Keratinocyte (primary cell): ENCODE data around the gene ATAD2B. TPM values are rescaled to one million over a fixed set of nuclear protein-coding genes. Genes with fewer than 3 reads are reported as not detected.

ENCODE experiments used
- DNase-seq: peaks from one replicate; pipeline ENCODE4 v3.0.0-alpha.2; 2011; ENCODE audit warnings: low read depth, missing footprints, low spot score
- FAIRE-seq: peaks from 2 replicates; lab custom pipeline; 2011; peaks lifted over from hg19 to GRCh38; lab: Jason Lieb, UNC
- H2AFZ ChIP-seq: 2 replicates; pipeline ENCODE4 v1.6.0; 2012; ENCODE audit warnings: low read length, control low read depth, inconsistent platforms; ENCODE audit not compliant: control insufficient read depth
- H3K27ac ChIP-seq: 2 replicates; pipeline ENCODE4 v1.5.1; 2011; ENCODE audit warnings: low read length; ENCODE audit not compliant: control insufficient read depth, insufficient read depth
- H3K27me3 ChIP-seq: 3 replicates; pipeline ENCODE4 v1.6.0; 2011; ENCODE audit warnings: low read length; ENCODE audit not compliant: control insufficient read depth, insufficient read depth; ENCODE audit errors: extremely low read depth
- H3K36me3 ChIP-seq, 2 experiments: 2 replicates in 1 of 2; 3 replicates in 1 of 2; pipeline ENCODE4 v1.5.1; 2011; ENCODE audit warnings: low read length in 2 of 2, mild to moderate bottlenecking in 1 of 2; ENCODE audit not compliant: control insufficient read depth in 2 of 2, insufficient read depth in 2 of 2; ENCODE audit errors: extremely low read depth in 1 of 2
- H3K4me1 ChIP-seq: 3 replicates; pipeline ENCODE4 v1.5.1; 2011; ENCODE audit warnings: low read length; ENCODE audit not compliant: control insufficient read depth, insufficient read depth; ENCODE audit errors: extremely low read depth
- H3K4me2 ChIP-seq: 3 replicates; pipeline ENCODE4 v1.6.0; 2011; ENCODE audit warnings: low read depth, low read length; ENCODE audit not compliant: control insufficient read depth, insufficient read depth; ENCODE audit errors: extremely low read depth
- H3K4me3 ChIP-seq, 3 experiments: fragments of 200-600 bp in 1 of 3; sonication (generic) in 1 of 3; 2 replicates in 2 of 3; 3 replicates in 1 of 3; pipeline ENCODE4 v1.5.1; 2011 to 2016; ENCODE audit warnings: low read length in 3 of 3, mild to moderate bottlenecking in 3 of 3, control low read depth in 2 of 3, inconsistent platforms in 1 of 3, low read depth in 1 of 3, mixed read lengths in 1 of 3, mixed run types in 1 of 3, moderate library complexity in 1 of 3; ENCODE audit not compliant: control insufficient read depth in 2 of 3, insufficient read depth in 2 of 3; ENCODE audit errors: extremely low read depth in 1 of 3
- H3K79me2 ChIP-seq: 2 replicates; pipeline ENCODE4 v1.6.0; 2012; ENCODE audit warnings: low read length; ENCODE audit not compliant: control insufficient read depth, insufficient read depth
- H3K9ac ChIP-seq: 3 replicates; pipeline ENCODE4 v1.6.0; 2011; ENCODE audit warnings: low read length; ENCODE audit not compliant: control insufficient read depth, insufficient read depth; ENCODE audit errors: extremely low read depth
- H3K9me1 ChIP-seq: 3 replicates; pipeline ENCODE4 v1.6.0; 2011; ENCODE audit warnings: low read length; ENCODE audit not compliant: control insufficient read depth, insufficient read depth; ENCODE audit errors: extremely low read depth
- H3K9me3 ChIP-seq: 2 replicates; pipeline ENCODE4 v1.5.1; 2012; ENCODE audit warnings: low read depth, low read length; ENCODE audit not compliant: control insufficient read depth
- H4K20me1 ChIP-seq: 3 replicates; pipeline ENCODE4 v1.6.0; 2011; ENCODE audit warnings: low read length; ENCODE audit not compliant: control insufficient read depth, insufficient read depth; ENCODE audit errors: extremely low read depth
- CTCF ChIP-seq, 3 experiments: IDR thresholded peaks in 1 of 3; conservative IDR thresholded peaks in 1 of 3; optimal IDR thresholded peaks in 1 of 3; 2 replicates in 2 of 3; 3 replicates in 1 of 3; pipeline versions ENCODE3 to v1.5.1; 2011; ENCODE audit warnings: low read length in 3 of 3, mild to moderate bottlenecking in 3 of 3, moderate library complexity in 2 of 3, control low read depth in 1 of 3, inconsistent platforms in 1 of 3; ENCODE audit not compliant: insufficient read depth in 2 of 3; ENCODE audit errors: extremely low read depth in 1 of 3
- EZH2 ChIP-seq: IDR thresholded peaks from one replicate; pipeline ENCODE4 v1.6.1; 2012; ENCODE audit warnings: inconsistent platforms, mild to moderate bottlenecking, low read length, moderate library complexity
- dilution Hi-C: fragments of 300-500 bp; cut with MboI; formaldehyde crosslinking; loops from one replicate; pipeline ENCODE4 v1.7.0; 2020; ENCODE audit warnings: low sequenced_read_pairs; ENCODE audit not compliant: extremely low pct_ligation_motif_present
- polyA plus RNA-seq, 5 experiments: library from polyadenylated mRNA; depleted of rRNA in 3 of 5; stranded (reverse) in 3 of 5; stranded (forward) in 1 of 5; unstranded in 1 of 5; fragments of >200 nt; gene quantifications; 1 replicate in 1 of 5; 2 replicates in 3 of 5; 3 replicates in 1 of 5; pipeline versions ENCODE4 v1.2.1 to v1.2.3, GENCODE V29; 2011 to 2012; ENCODE audit warnings: missing spikeins in 2 of 5, low read depth in 1 of 5, low replicate concordance in 1 of 5

Gene ATAD2B
- polyA plus RNA-seq, 1 donor (not counting 4 experiments of a cell fraction or from before 2014, with no cell fraction given), result 4.4 TPM

GRCh38 chr2:23941644-23942043 lies 14.7 kb upstream of the ATAD2B start:
- H3K9me3 ChIP-seq, result no peaks in the 10 kb centered on the region
- TF ChIP-seq CTCF (optimal IDR thresholded peaks at IDR 0.05 in 1 of 3, IDR thresholded peaks at IDR 0.05 in 1 of 3, conservative IDR thresholded peaks at IDR 0.05 in 1 of 3; ENCODE audit: extremely low read depth in 1 of 3, insufficient read depth in 2 of 3, low read length in 3 of 3) (no peak), EZH2 (no peak)
- no peaks in the 10 kb centered on the region for H3K36me3 ChIP-seq
- peaks cover 3% of the 10 kb centered on the region for H3K9me1 ChIP-seq
- peak overlapping the region; percentile 78 for H3K4me2 ChIP-seq
- DNase-seq (no peak), FAIRE-seq (no peak)
- peak overlapping the region; percentile 22 for H3K9ac ChIP-seq
- H3K27ac ChIP-seq, result no peak overlapping the region
- H4K20me1 ChIP-seq, result no peaks in the 10 kb centered on the region
- peaks cover 13% of the 10 kb centered on the region for H3K4me1 ChIP-seq
- dilution Hi-C loops, result no loop called here
- no peaks in the 10 kb centered on the region for H3K27me3 ChIP-seq
- peak overlapping the region; percentile 83 to 87 (median 86) for H3K4me3 ChIP-seq
- peaks cover 48% of the 10 kb centered on the region for H3K79me2 ChIP-seq
- no peak overlapping the region for H2AFZ ChIP-seq

- Histone ChIP-seq H3K9me3 (no peaks in the 10 kb centered on the region), H3K4me1 (peaks cover 13% of the 10 kb centered on the region), H3K27me3 (no peaks in the 10 kb centered on the region), H3K4me2 (peak overlapping the region; percentile 78), H3K4me3 (peak overlapping the region; percentile 83 to 87 (median 86)), H3K36me3 (no peaks in the 10 kb centered on the region), H3K9ac (peak overlapping the region; percentile 91), H3K9me1 (peaks cover 3% of the 10 kb centered on the region), H3K79me2 (peaks cover 45% of the 10 kb centered on the region), H3K27ac (peak overlapping the region; percentile 86), H2AFZ (peak overlapping the region; percentile 89), H4K20me1 (no peaks in the 10 kb centered on the region)
- dilution Hi-C loops, result no loop called here
- DNase-seq (no peak), FAIRE-seq (no peak)
- TF ChIP-seq EZH2, result no peak
- TF ChIP-seq CTCF (optimal IDR thresholded peaks at IDR 0.05 in 1 of 3, IDR thresholded peaks at IDR 0.05 in 1 of 3, conservative IDR thresholded peaks at IDR 0.05 in 1 of 3; ENCODE audit: extremely low read depth in 1 of 3, insufficient read depth in 2 of 3, low read length in 3 of 3), result no peak
These were observed 14.0 kb upstream of the ATAD2B start for GRCh38 chr2:23940718-23941620.
